Mucosa of descending colon (tissue), 3 donors: Measurements from ENCODE around the gene GRK5. TPM values are rescaled to one million over a fixed set of nuclear protein-coding genes. Genes with fewer than 3 reads are reported as not detected.

ENCODE experiments used
- ATAC-seq: fragments of 200-7000 bp; cut with Tn5 transposase; one replicate; pipeline ENCODE4 v1.9.1; 2020; ENCODE audit warnings: mild to moderate bottlenecking, moderate library complexity
- DNase-seq, 3 donors: peaks; one replicate each; pipeline ENCODE4 v3.0.0-alpha.2; 2020
- H3K36me3 ChIP-seq: fragments of 200-600 bp; one replicate; pipeline ENCODE4 v1.8.0; 2021; ENCODE audit warnings: low read depth, mild to moderate bottlenecking
- H3K4me1 ChIP-seq: fragments of 200-600 bp; one replicate; pipeline ENCODE4 v1.8.0; 2021; ENCODE audit warnings: low read depth, mild to moderate bottlenecking
- H3K4me3 ChIP-seq: fragments of 200-600 bp; one replicate; pipeline ENCODE4 v1.8.0; 2021; ENCODE audit warnings: mild to moderate bottlenecking
- H3K9me3 ChIP-seq: fragments of 200-600 bp; one replicate; pipeline ENCODE4 v1.8.0; 2021; ENCODE audit warnings: mild to moderate bottlenecking
- intact Hi-C, 2 donors: fragments of 100-400 bp; cut with DNase I in 1 of 2; cut with micrococcal nuclease in 1 of 2; formaldehyde crosslinking; loops; one replicate each; pipeline versions ENCODE4 v1.11.0 to v1.11.1; 2022; cut with DNase I, micrococcal nuclease
- total RNA-seq, 3 donors: library from RNA; stranded (reverse); fragmentation: NEBNext Ultra II Directional in 2 of 3; extraction: Animal tissue kit (Norgen Biotek cat#: 25700) in 2 of 3; gene quantifications; one replicate each; pipeline versions ENCODE4 v1.2.1 to v1.2.4, GENCODE V29; 2021 to 2023
- TF ChIP-seq, protein P1 (sequence below): fragments of 200-600 bp; IDR thresholded peaks from one replicate; pipeline ENCODE4 v1.8.0; 2022; ENCODE audit warnings: antibody characterized with exemption, mild to moderate bottlenecking
- donor health status: DM: no; HTN: no; CAD: no; lungs with moderate emphysema.
- donor health status: DM: no; HTN: no; CAD: no.
- donor health status: DM: no; HTN: yes; CAD: no.

GRK5 gene
- total RNA-seq, 3 donors from 2014 or later = 6.6 to 27.1 (median 8.3) TPM

DNA sequence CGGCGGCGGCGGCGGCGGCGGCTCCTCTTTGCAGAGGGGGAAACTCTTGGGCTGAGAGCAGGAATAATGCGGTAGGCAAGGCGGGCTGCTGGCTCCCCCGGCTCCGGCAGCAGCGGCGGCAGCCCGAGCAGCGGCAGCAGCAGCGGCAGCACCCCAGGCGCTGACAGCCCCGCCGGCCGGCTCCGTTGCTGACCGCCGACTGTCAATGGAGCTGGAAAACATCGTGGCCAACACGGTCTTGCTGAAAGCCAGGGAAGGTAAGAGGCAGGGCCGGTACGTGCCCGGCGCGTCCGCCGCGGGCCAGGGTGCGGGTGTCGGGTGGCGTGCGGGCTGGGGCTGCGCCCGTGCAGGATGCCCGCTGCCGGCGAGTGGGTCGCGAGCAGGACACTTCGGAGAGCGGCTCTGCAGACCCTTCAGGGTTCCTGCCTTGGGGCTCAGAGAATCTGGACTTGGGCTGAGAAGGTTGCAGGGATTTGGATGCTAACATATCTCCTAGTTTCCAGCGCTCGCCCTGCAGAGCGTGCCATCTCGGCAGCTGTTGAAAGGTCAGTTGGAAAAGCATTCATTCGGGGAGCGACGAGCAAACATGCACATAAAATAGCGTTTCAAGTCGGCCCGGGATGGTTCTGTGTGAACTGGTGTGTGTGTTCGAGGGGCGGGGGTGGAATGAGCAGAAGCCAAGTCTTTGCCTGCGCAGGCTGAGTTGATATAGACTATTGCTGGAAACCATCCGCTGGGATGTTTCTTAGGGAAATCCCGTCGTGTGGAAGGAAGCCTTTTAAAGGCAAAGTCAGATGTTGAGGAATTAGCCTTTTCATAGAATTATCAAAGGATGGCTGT is 562 bp downstream of the GRK5 start:
- H3K4me1 ChIP-seq = peaks cover 24% of the 10 kb centered on the region
- intact Hi-C loops = loop anchor here (10.0 kb wide), 2 partner anchors 207 to 237 kb away; no protein-coding TSS in a partner anchor
- no peaks in the 10 kb centered on the region for H3K9me3 ChIP-seq
- TF ChIP-seq, protein P1, sequence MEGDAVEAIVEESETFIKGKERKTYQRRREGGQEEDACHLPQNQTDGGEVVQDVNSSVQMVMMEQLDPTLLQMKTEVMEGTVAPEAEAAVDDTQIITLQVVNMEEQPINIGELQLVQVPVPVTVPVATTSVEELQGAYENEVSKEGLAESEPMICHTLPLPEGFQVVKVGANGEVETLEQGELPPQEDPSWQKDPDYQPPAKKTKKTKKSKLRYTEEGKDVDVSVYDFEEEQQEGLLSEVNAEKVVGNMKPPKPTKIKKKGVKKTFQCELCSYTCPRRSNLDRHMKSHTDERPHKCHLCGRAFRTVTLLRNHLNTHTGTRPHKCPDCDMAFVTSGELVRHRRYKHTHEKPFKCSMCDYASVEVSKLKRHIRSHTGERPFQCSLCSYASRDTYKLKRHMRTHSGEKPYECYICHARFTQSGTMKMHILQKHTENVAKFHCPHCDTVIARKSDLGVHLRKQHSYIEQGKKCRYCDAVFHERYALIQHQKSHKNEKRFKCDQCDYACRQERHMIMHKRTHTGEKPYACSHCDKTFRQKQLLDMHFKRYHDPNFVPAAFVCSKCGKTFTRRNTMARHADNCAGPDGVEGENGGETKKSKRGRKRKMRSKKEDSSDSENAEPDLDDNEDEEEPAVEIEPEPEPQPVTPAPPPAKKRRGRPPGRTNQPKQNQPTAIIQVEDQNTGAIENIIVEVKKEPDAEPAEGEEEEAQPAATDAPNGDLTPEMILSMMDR = no peak
- peak overlapping the region; percentile 61 for H3K4me3 ChIP-seq
- ATAC-seq = peak; percentile 10
- DNase-seq = peak; percentile 51 to 71 (median 70)
- no peaks in the 10 kb centered on the region for H3K36me3 ChIP-seq

DNA sequence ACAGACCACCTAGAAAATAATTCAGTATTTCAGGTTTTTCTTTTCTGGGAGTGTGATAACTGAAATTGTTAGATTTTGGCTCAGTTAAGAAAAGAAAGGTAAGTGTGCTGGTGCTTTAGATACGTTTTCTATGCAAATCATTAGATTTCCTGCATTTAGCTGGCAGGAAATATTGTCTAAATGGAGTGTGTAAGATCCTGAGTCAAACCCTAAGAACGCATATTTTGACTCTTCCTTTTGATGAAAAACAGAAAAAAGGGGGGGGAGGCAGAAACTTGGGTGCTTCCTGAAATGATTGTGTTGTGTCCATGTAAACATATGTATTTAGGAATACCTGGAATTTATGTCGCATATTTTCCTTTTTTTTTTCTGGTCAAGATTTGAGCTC is 1.2 kb downstream of the GRK5 start:
- no peaks in the 10 kb centered on the region for H3K9me3 ChIP-seq
- no peaks in the 10 kb centered on the region for H3K36me3 ChIP-seq
- DNase-seq (no peak), ATAC-seq (no peak)
- TF ChIP-seq, protein P1 = no peak
- peak overlapping the region; percentile 61 for H3K4me3 ChIP-seq
- peaks cover 24% of the 10 kb centered on the region for H3K4me1 ChIP-seq
- intact Hi-C loops = loop anchor here (10.0 kb wide), 2 partner anchors 206 to 236 kb away; no protein-coding TSS in a partner anchor

DNA sequence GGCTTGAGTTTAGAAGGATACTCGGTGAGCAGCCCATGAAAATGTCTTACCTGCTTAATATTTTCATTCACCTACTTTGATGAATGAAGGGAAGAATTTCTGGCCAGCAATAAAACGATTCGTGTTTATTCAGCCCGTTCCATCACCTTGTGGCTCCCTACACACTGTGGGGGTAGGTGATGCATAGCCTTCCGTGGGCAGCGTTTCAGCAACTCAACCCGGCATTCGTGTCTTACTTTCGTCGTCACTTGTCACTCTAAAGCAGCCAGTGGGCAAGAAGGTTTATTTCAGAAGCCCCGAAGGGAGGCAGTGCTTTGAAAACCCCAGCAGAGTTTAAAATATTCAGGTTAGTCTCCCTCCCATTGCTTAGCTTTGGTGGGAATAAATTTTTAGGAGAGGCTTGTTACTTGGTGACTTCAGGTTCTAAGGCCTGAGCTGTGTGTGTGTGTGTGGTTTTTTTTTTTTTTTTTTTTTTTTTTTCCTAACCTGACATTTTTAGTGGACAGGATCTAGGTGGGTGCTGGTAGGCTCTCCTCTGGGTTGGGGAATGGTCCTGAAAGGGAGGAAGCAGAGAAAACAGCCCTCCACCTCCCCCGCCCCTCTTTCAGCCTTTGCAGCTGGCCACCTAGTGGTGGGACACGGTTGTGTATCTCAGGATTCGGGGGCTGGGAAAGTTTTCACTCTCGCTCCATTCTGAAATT is 1.8 kb downstream of the GRK5 start:
- no peak for ATAC-seq
- intact Hi-C loops = loop anchor here (10.0 kb wide), 2 partner anchors 206 to 236 kb away; no protein-coding TSS in a partner anchor
- H3K36me3 ChIP-seq = no peaks in the 10 kb centered on the region

DNA sequence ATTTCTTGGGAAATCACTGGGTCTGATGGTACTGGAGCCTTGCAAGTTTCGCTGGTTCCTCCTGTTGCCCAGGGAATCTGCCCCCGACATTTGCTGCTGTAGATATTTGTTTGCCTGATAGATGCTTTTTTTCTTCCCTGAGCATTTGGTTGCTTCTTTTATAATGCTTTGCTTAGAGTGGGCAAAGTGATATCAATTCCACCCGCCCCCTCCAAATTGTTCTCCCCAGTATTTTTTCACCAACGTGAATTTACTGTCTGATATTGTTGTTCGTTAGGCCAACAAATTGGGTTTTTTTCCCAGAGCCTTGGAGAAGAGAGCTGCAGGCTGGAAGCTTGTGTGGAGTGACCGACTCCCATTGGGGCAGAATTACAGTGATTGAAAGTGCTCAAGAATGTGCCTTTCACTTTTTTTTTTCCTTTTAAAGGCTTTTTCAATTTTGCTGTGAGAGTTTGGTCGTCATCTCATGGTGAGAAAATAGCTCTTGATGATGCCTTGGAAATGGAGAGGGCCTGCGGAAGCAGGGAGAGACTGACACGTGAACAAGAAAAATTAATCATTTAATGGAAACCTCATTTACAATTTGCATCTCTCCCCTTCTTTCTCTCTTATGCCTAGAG is 2.5 kb downstream of the GRK5 start:
- H3K9me3 ChIP-seq = no peaks in the 10 kb centered on the region
- H3K4me1 ChIP-seq = peaks cover 24% of the 10 kb centered on the region
- H3K36me3 ChIP-seq = no peaks in the 10 kb centered on the region
- intact Hi-C loops = loop anchor here (10.0 kb wide), 3 partner anchors 55 to 235 kb away; no protein-coding TSS in a partner anchor
- no peak overlapping the region for H3K4me3 ChIP-seq
- ATAC-seq (no peak), DNase-seq (no peak)
- TF ChIP-seq, protein P1 = no peak

More for the DNA sequence above, 1.8 kb downstream of the GRK5 start:
- Histone ChIP-seq H3K9me3 (no peaks in the 10 kb centered on the region), H3K4me1 (peaks cover 24% of the 10 kb centered on the region), H3K4me3 (no peak overlapping the region)
- DNase-seq = peak in 2 of 3 donors; percentile 57 to 78
- TF ChIP-seq, protein P1 = peak; percentile 54

DNA sequence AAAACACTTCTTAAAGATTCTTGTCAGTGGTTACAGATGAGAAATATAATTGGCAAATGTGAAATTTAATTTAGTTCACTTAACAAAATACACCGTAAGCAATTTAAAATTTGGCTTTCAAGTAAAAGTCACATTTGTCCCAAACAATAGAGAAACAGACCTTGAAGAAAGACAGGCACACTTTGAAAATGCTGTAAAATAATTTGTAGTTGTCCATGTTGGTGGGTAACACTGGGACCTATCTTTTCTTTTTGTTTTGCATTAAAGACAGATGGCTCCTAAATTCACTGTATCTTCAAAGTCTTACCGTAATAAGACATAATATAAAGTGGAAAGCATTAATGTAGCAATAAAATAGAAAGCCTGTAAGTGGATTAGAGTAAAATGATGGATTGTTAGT is 3.3 kb downstream of the GRK5 start:
- no peaks in the 10 kb centered on the region for H3K36me3 ChIP-seq
- no peak for ATAC-seq
- DNase-seq = no peak
- no peak overlapping the region for H3K4me3 ChIP-seq
- TF ChIP-seq, protein P1 = no peak
- peaks cover 24% of the 10 kb centered on the region for H3K4me1 ChIP-seq
- intact Hi-C loops = loop anchor here in 1 of 2 donors (10.0 kb wide), 1 partner anchor 54 kb away; no protein-coding TSS in a partner anchor
- no peaks in the 10 kb centered on the region for H3K9me3 ChIP-seq
